Measurements from ENCODE around the gene SH3RF3.

Gene SH3RF3

GRCh38 chr2:109148117-109148746 is 19.2 kb downstream of the SH3RF3 start:
- ATAC-seq, result peak; percentile 54
- TF ChIP-seq ZC3H10 (CRISPR knock-in tag; IDR thresholded peaks at IDR 0.05) (no peak; the same call in 1 of the 2 replicates), ISL1 (CRISPR knock-in tag; IDR thresholded peaks at IDR 0.05) (peak; percentile 47; the same call in 1 of the 2 replicates)

DNA sequence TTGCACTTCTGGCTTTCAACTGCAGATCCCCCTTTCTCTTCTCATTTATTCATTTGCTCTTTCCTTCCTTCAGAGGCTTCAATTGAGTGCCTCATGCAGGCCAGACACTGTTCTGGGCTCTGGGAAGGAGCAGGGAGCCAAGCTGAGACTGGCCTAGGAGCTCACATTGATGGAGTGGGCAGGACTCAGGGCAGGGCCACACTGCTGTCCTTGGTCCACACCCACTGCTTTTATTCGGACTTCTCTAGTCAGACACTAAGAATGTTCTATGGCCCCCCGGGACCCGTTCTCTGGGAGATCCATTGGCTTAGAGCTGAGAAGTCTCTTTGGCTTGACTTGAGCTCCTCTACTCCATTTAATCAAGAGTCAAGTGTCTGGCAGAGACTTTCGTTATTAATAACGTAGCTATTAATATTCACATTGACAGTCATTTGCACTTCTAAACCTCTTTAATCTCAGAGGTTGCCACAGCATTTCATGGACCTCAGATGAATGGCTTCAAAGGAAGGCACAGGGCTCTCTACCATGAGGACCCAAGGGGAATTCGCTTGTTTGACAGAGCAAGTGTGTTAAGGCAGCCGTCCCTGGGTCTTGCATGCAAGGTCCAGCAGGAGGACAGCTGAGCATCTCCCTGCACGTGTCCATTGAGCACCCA is 20.1 kb downstream of the SH3RF3 start:
- no peak for ATAC-seq
- no peak for TF ChIP-seq ZC3H10 (CRISPR knock-in tag; IDR thresholded peaks at IDR 0.05)
- no peak for TF ChIP-seq ZNF8 (CRISPR knock-in tag; IDR thresholded peaks at IDR 0.05)
- TF ChIP-seq TOX (CRISPR knock-in tag; IDR thresholded peaks at IDR 0.05; ENCODE audit: borderline replicate concordance), result no peak
- no peak for TF ChIP-seq TCF4 (CRISPR knock-in tag; IDR thresholded peaks at IDR 0.05; ENCODE audit: borderline replicate concordance)
- TF ChIP-seq, protein P1, sequence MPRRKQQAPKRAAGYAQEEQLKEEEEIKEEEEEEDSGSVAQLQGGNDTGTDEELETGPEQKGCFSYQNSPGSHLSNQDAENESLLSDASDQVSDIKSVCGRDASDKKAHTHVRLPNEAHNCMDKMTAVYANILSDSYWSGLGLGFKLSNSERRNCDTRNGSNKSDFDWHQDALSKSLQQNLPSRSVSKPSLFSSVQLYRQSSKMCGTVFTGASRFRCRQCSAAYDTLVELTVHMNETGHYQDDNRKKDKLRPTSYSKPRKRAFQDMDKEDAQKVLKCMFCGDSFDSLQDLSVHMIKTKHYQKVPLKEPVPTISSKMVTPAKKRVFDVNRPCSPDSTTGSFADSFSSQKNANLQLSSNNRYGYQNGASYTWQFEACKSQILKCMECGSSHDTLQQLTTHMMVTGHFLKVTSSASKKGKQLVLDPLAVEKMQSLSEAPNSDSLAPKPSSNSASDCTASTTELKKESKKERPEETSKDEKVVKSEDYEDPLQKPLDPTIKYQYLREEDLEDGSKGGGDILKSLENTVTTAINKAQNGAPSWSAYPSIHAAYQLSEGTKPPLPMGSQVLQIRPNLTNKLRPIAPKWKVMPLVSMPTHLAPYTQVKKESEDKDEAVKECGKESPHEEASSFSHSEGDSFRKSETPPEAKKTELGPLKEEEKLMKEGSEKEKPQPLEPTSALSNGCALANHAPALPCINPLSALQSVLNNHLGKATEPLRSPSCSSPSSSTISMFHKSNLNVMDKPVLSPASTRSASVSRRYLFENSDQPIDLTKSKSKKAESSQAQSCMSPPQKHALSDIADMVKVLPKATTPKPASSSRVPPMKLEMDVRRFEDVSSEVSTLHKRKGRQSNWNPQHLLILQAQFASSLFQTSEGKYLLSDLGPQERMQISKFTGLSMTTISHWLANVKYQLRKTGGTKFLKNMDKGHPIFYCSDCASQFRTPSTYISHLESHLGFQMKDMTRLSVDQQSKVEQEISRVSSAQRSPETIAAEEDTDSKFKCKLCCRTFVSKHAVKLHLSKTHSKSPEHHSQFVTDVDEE (CRISPR knock-in tag; IDR thresholded peaks at IDR 0.05), result no peak
- TF ChIP-seq RARB (CRISPR knock-in tag; IDR thresholded peaks at IDR 0.05), result no peak
- no peak for TF ChIP-seq OSR1 (CRISPR knock-in tag; IDR thresholded peaks at IDR 0.05)
- TF ChIP-seq ISL1 (CRISPR knock-in tag; IDR thresholded peaks at IDR 0.05), result no peak
- TF ChIP-seq CSDC2 (CRISPR knock-in tag; IDR thresholded peaks at IDR 0.05), result no peak
- no peak for TF ChIP-seq ZFP3 (CRISPR knock-in tag; IDR thresholded peaks at IDR 0.05)

DNA sequence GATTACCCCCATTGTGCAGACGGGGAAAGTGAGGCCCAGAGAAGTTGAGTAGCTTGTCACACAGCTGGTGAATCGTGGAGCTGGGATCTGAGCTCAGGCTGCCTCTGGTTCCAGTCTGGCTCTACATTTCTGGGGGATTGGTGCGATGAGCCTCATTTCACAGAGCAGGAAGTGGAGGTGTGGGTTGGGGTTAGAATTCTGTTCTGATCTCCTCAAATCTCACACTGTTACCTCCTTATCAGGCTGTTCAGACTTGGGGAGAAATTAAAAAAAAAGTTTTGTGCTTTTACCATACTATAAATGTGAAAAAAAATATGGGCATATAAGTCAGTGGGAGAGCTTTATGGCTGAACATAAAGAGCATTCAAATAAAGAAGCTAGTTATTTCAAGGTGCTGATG is 21.6 kb downstream of the SH3RF3 start:
- TF ChIP-seq OSR1 (CRISPR knock-in tag; IDR thresholded peaks at IDR 0.05) (no peak), ZNF70 (CRISPR knock-in tag; IDR thresholded peaks at IDR 0.05) (no peak), CSDC2 (CRISPR knock-in tag; IDR thresholded peaks at IDR 0.05) (no peak), BACH2 (CRISPR knock-in tag; IDR thresholded peaks at IDR 0.05; ENCODE audit: borderline replicate concordance) (no peak), ESRRG (CRISPR knock-in tag; IDR thresholded peaks at IDR 0.05) (no peak), PATZ1 (CRISPR knock-in tag; IDR thresholded peaks at IDR 0.05; ENCODE audit: borderline replicate concordance) (no peak), TOX (CRISPR knock-in tag; IDR thresholded peaks at IDR 0.05; ENCODE audit: borderline replicate concordance) (no peak)
- TF ChIP-seq, protein P2, sequence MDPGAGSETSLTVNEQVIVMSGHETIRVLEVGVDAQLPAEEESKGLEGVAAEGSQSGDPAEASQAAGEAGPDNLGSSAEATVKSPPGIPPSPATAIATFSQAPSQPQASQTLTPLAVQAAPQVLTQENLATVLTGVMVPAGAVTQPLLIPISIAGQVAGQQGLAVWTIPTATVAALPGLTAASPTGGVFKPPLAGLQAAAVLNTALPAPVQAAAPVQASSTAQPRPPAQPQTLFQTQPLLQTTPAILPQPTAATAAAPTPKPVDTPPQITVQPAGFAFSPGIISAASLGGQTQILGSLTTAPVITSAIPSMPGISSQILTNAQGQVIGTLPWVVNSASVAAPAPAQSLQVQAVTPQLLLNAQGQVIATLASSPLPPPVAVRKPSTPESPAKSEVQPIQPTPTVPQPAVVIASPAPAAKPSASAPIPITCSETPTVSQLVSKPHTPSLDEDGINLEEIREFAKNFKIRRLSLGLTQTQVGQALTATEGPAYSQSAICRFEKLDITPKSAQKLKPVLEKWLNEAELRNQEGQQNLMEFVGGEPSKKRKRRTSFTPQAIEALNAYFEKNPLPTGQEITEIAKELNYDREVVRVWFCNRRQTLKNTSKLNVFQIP (CRISPR knock-in tag; IDR thresholded peaks at IDR 0.05; ENCODE audit: borderline replicate concordance, low read depth), result no peak
- ATAC-seq, result no peak

DNA sequence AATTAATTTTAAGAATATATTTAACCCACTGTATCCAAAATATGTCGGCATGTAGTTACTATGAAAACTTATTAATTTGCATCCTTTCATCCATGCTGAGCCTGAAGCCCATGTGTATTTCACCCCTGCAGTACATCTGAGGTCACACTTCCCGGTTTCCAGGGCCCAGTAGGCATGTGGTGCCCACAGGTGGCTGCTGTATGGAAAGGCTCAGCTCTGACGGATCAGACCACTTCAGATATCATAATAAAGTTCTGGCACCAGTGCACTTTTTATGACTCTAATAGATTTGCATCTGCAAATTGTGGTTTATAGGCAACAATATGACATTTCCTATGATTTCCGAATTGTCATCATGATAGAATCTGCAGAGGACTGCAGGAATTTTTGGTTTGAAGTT is 22.5 kb downstream of the SH3RF3 start:
- no peak for ATAC-seq
- TF ChIP-seq, protein P3, sequence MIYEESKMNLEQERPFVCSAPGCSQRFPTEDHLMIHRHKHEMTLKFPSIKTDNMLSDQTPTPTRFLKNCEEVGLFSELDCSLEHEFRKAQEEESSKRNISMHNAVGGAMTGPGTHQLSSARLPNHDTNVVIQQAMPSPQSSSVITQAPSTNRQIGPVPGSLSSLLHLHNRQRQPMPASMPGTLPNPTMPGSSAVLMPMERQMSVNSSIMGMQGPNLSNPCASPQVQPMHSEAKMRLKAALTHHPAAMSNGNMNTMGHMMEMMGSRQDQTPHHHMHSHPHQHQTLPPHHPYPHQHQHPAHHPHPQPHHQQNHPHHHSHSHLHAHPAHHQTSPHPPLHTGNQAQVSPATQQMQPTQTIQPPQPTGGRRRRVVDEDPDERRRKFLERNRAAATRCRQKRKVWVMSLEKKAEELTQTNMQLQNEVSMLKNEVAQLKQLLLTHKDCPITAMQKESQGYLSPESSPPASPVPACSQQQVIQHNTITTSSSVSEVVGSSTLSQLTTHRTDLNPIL (CRISPR knock-in tag; IDR thresholded peaks at IDR 0.05; ENCODE audit: low read depth), result no peak
- TF ChIP-seq ZNF70 (CRISPR knock-in tag; IDR thresholded peaks at IDR 0.05), result no peak
- no peak for TF ChIP-seq OSR1 (CRISPR knock-in tag; IDR thresholded peaks at IDR 0.05)
- no peak for TF ChIP-seq PATZ1 (CRISPR knock-in tag; IDR thresholded peaks at IDR 0.05; ENCODE audit: borderline replicate concordance)
- no peak for TF ChIP-seq ZNF8 (CRISPR knock-in tag; IDR thresholded peaks at IDR 0.05)
- no peak for TF ChIP-seq ZNF565 (CRISPR knock-in tag; conservative IDR thresholded peaks at IDR 0.05; ENCODE audit: low read depth)
- no peak for TF ChIP-seq ARNTL (CRISPR knock-in tag; IDR thresholded peaks at IDR 0.05; ENCODE audit: borderline replicate concordance, low read depth)
- no peak for TF ChIP-seq TOX (CRISPR knock-in tag; IDR thresholded peaks at IDR 0.05; ENCODE audit: borderline replicate concordance)
- no peak for TF ChIP-seq PPARA (CRISPR knock-in tag; IDR thresholded peaks at IDR 0.05; ENCODE audit: borderline replicate concordance)
- no peak for TF ChIP-seq GLIS3 (CRISPR knock-in tag; IDR thresholded peaks at IDR 0.05)
- TF ChIP-seq, protein P2 (CRISPR knock-in tag; IDR thresholded peaks at IDR 0.05; ENCODE audit: borderline replicate concordance, low read depth), result no peak
- TF ChIP-seq ESRRG (CRISPR knock-in tag; IDR thresholded peaks at IDR 0.05), result no peak
- TF ChIP-seq ZFP30 (CRISPR knock-in tag; IDR thresholded peaks at IDR 0.05), result no peak
- TF ChIP-seq CSRNP3 (CRISPR knock-in tag; IDR thresholded peaks at IDR 0.05), result no peak
- TF ChIP-seq ISL1 (CRISPR knock-in tag; IDR thresholded peaks at IDR 0.05), result no peak

Data from SK-N-SH treated with all-trans-retinoic acid at 6 μM for 48 hours (cell line).